ENCODE results near the gene CCN2. TPM values are rescaled to one million over a fixed set of nuclear protein-coding genes. Genes with fewer than 3 reads are reported as not detected.

CCN2 gene
- total and polyA plus RNA-seq, 2 of the 8 experiments (the other 6 are each of a cell fraction or from before 2014, with no cell fraction given): 25.0 to 107 TPM

GRCh38 chr6:131989036-131989435 is 37.9 kb upstream of the CCN2 start:
- no peaks in the 10 kb centered on the region for H3K23me2 ChIP-seq (ENCODE audit: low read depth, low read length)
- H2BK12ac ChIP-seq (ENCODE audit: low read depth, low read length): no peak overlapping the region
- no peaks in the 10 kb centered on the region for H3K4me1 ChIP-seq (replicated peaks in 1 of 4; ENCODE audit: control insufficient read depth in 3 of 4, insufficient read depth in 4 of 4, low read length in 3 of 4)
- ChIA-PET POLR2A (ENCODE audit: partially characterized antibody) (interaction anchor here (0.6 to 1.3 kb wide), 3 partner anchors 38 to 133 kb away, joined by 3 to 4 read pairs (median 3); partner anchors contain the start of gene CCN2), CTCF (ENCODE audit: partially characterized antibody) (interaction anchor here (0.5 to 1.7 kb wide), 2 partner anchors 9 to 170 kb away, joined by 3 to 4 read pairs; no protein-coding TSS in a partner anchor)
- no peak overlapping the region for H3K56ac ChIP-seq (replicated peaks; ENCODE audit: insufficient read length, low read depth, low read length)
- no peak overlapping the region for H3K27ac ChIP-seq (ENCODE audit: low read depth, low read length)
- H4K5ac ChIP-seq (ENCODE audit: insufficient read length, low read depth, low read length): no peak overlapping the region
- no peak overlapping the region for H3K14ac ChIP-seq (ENCODE audit: insufficient read length)
- H2AFZ ChIP-seq (ENCODE audit: low read length): no peak overlapping the region
- H2AK5ac ChIP-seq (ENCODE audit: low read depth, low read length): no peak overlapping the region
- H4K8ac ChIP-seq (ENCODE audit: extremely low read depth, insufficient read depth, low read length): no peak overlapping the region
- no peak overlapping the region for H3K4ac ChIP-seq (replicated peaks; ENCODE audit: insufficient read length, low read depth, low read length)
- H3K79me1 ChIP-seq (ENCODE audit: low read depth, low read length): no peaks in the 10 kb centered on the region
- H3K9ac ChIP-seq (replicated peaks in 1 of 4; ENCODE audit: extremely low read depth in 1 of 4, low read depth in 3 of 4, low read length in 3 of 4): no peak overlapping the region
- no peak for TF ChIP-seq TAF7 (optimal IDR thresholded peaks at IDR 0.05; ENCODE audit: borderline replicate concordance, low read depth, low read length)
- TF ChIP-seq GABPA (IDR thresholded peaks at IDR 0.05; ENCODE audit: borderline replicate concordance, insufficient read depth, low read length): no peak
- no peak for TF ChIP-seq ATF3 (IDR thresholded peaks at IDR 0.05; ENCODE audit: insufficient read depth, low read depth, low read length)
- TF ChIP-seq SAP30 (IDR thresholded peaks at IDR 0.05; ENCODE audit: insufficient read depth, insufficient replicate concordance, low read length): no peak
- TF ChIP-seq MAFK (IDR thresholded peaks at IDR 0.05; ENCODE audit: low read depth, low read length): no peak
- no peak for TF ChIP-seq TCF12 (IDR thresholded peaks at IDR 0.05; ENCODE audit: low read depth, low read length)
- TF ChIP-seq POLR2AphosphoS5 (IDR thresholded peaks at IDR 0.05; ENCODE audit: low read depth, low read length): no peak
- no peak for TF ChIP-seq RAD21 (IDR thresholded peaks at IDR 0.05 in 1 of 2, conservative IDR thresholded peaks at IDR 0.05 in 1 of 2; ENCODE audit: low read depth in 2 of 2, low read length in 2 of 2)
- no peak for TF ChIP-seq RFX5 (IDR thresholded peaks at IDR 0.05; ENCODE audit: borderline replicate concordance, low read depth, low read length)
- TF ChIP-seq SRF (IDR thresholded peaks at IDR 0.05; ENCODE audit: low read depth, low read length): no peak
- no peak for TF ChIP-seq POLR2A (IDR thresholded peaks at IDR 0.05; ENCODE audit: control extremely low read depth in 1 of 2, low read depth in 2 of 2, low read length in 2 of 2)
- no peak overlapping the region for H2BK5ac ChIP-seq (ENCODE audit: low read depth, low read length)
- H3K27me3 ChIP-seq (replicated peaks in 1 of 4; ENCODE audit: control insufficient read depth in 3 of 4, extremely low read depth in 1 of 4, insufficient read depth in 3 of 4, low read length in 3 of 4): no peaks in the 10 kb centered on the region
- H3K18ac ChIP-seq (ENCODE audit: extremely low read depth, low read length): no peak overlapping the region
- H3K36me3 ChIP-seq (ENCODE audit: control insufficient read depth in 2 of 4, insufficient read depth in 4 of 4, low read length in 3 of 4): peaks cover 0 to 4% (median 0%) of the 10 kb centered on the region in 4 experiments; a peak in 1 of 8 replicates
- no peak overlapping the region for H2BK120ac ChIP-seq (replicated peaks; ENCODE audit: low read depth, low read length)
- no peak overlapping the region for H4K91ac ChIP-seq (replicated peaks; ENCODE audit: insufficient read length, low read length)
- 95% methylated on average over 4 of the region's 4 CpGs; no CpG with 5 or more reads in 1 of the 2 experiments for WGBS, 2 experiments (ENCODE audit: extremely low coverage in 1 of 2, insufficient coverage in 1 of 2, insufficient read length in 1 of 2, insufficient replicate concordance in 2 of 2, low coverage in 1 of 2, low lambda C conversion rate in 2 of 2, missing lambda C conversion rate in 1 of 2)
- H3K23ac ChIP-seq (ENCODE audit: insufficient read length): no peak overlapping the region
- H3K4me3 ChIP-seq (ENCODE audit: extremely low read depth in 1 of 4, insufficient read depth in 2 of 4, low read depth in 3 of 4, low read length in 4 of 4): no peak overlapping the region
- H3K9me3 ChIP-seq (ENCODE audit: insufficient read depth in 2 of 2, low read depth in 1 of 2, low read length in 1 of 2): no peaks in the 10 kb centered on the region
- no peak for DNase-seq (ENCODE audit: low read depth in 1 of 2, low spot score in 2 of 2)
- H2BK15ac ChIP-seq (ENCODE audit: low read length): no peak overlapping the region
- H3K4me2 ChIP-seq (ENCODE audit: insufficient read depth in 1 of 2, low read depth in 2 of 2, low read length in 2 of 2): no peak overlapping the region
- FAIRE-seq: no peak
- no peak overlapping the region for H2BK20ac ChIP-seq (ENCODE audit: low read length)
- no peaks in the 10 kb centered on the region for H3K79me2 ChIP-seq (ENCODE audit: control insufficient read depth in 1 of 2, insufficient read depth in 2 of 2, low read length in 2 of 2)
- no peaks in the 10 kb centered on the region for H4K20me1 ChIP-seq (replicated peaks in 1 of 2; ENCODE audit: control insufficient read depth in 1 of 2, insufficient read depth in 2 of 2, low read length in 2 of 2)
